ENCODE results near the gene GPR162.

- TF ChIP-seq FOXM1 (IDR thresholded peaks at IDR 0.05; ENCODE audit: borderline replicate concordance, low read depth) (no peak), TAF1 (IDR thresholded peaks at IDR 0.05; ENCODE audit: low read depth) (no peak), EGR1 (IDR thresholded peaks at IDR 0.05) (no peak), CREB1 (IDR thresholded peaks at IDR 0.05; ENCODE audit: low read depth) (no peak), EP300 (IDR thresholded peaks at IDR 0.05; ENCODE audit: borderline replicate concordance) (no peak), TEAD4 (IDR thresholded peaks at IDR 0.05) (no peak), USF1 (IDR thresholded peaks at IDR 0.05) (no peak), RAD21 (IDR thresholded peaks at IDR 0.05; ENCODE audit: low read depth) (no peak), REST (IDR thresholded peaks at IDR 0.05; ENCODE audit: low read depth) (no peak), MAX (IDR thresholded peaks at IDR 0.05) (no peak), YY1 (IDR thresholded peaks at IDR 0.05; ENCODE audit: low read depth) (no peak)
Measured at GRCh38 chr12:6852651-6853354, 31.2 kb downstream of the GPR162 start.
